Fibroblast of mammary gland (primary cell): ENCODE results near the gene RAD51C.
A peak's percentile ranks its signal among the peaks of the same experiment; 100 is the strongest.
"Not testable (repeated sequence)": the region's sequence is repeated elsewhere in the genome, so short reads cannot be mapped to it uniquely, and the experiment has no call there.

Source experiments
- DNase-seq: peaks from one replicate; pipeline ENCODE4 v3.0.0-alpha.2; 2010; ENCODE audit warnings: low read depth
- H3K4me3 ChIP-seq: 2 replicates; pipeline ENCODE4 v1.5.1; 2011; ENCODE audit warnings: low read depth, mild to moderate bottlenecking, low read length, moderate library complexity; ENCODE audit not compliant: control insufficient read depth
- TF ChIP-seq, protein P1 (sequence below): conservative IDR thresholded peaks from 2 replicates; pipeline ENCODE4 v1.5.1; 2011; ENCODE audit warnings: low read depth, low read length, inconsistent platforms; ENCODE audit not compliant: control insufficient read depth, insufficient read depth

RAD51C gene

DNA sequence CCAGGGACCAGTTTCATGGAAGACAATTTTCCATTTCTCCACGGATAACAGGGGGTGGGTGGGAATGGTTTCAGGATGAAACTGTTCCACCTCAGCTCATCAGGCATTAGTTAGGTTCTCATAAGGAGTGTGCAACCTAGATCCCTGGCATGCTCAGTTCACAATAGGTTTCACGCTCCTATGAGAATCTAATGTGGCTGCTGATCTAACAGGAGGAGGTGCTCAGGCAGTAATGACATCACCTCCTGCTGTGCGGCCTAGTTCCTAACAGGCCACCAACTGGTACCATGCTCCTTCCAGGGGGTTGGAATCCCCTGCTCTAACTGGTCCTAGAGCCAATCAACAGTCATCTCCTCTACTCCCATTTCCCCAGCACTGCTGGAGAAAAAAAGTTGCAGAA is 20.4 kb upstream of the RAD51C start:
- H3K4me3 ChIP-seq: no peak overlapping the region
- TF ChIP-seq, protein P1, sequence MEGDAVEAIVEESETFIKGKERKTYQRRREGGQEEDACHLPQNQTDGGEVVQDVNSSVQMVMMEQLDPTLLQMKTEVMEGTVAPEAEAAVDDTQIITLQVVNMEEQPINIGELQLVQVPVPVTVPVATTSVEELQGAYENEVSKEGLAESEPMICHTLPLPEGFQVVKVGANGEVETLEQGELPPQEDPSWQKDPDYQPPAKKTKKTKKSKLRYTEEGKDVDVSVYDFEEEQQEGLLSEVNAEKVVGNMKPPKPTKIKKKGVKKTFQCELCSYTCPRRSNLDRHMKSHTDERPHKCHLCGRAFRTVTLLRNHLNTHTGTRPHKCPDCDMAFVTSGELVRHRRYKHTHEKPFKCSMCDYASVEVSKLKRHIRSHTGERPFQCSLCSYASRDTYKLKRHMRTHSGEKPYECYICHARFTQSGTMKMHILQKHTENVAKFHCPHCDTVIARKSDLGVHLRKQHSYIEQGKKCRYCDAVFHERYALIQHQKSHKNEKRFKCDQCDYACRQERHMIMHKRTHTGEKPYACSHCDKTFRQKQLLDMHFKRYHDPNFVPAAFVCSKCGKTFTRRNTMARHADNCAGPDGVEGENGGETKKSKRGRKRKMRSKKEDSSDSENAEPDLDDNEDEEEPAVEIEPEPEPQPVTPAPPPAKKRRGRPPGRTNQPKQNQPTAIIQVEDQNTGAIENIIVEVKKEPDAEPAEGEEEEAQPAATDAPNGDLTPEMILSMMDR: no peak
- no peak for DNase-seq

- TF ChIP-seq, protein P1: no peak
- no peak overlapping the region for H3K4me3 ChIP-seq
- peak; percentile 68 for DNase-seq
Measured at GRCh38 chr17:58677194-58677880, 15.1 kb upstream of the RAD51C start.

DNA sequence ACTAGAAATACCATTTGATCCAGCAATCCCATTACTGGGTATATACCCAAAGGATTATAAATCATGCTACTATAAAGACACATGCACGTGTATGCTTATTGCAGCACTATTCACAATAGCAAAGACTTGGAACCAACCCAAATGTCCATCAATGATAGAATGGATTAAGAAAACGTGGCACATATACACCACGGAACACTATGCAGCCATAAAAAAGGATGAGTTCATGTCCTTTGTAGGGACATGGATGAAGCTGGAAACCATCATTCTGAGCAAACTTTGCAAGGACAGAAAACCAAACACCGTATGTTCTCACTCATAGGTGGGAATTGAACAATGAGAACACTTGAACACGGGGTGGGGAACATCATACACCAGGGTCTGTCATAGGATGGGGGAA is 14.1 kb upstream of the RAD51C start:
- not testable (repeated sequence) for DNase-seq, H3K4me3 ChIP-seq

DNA sequence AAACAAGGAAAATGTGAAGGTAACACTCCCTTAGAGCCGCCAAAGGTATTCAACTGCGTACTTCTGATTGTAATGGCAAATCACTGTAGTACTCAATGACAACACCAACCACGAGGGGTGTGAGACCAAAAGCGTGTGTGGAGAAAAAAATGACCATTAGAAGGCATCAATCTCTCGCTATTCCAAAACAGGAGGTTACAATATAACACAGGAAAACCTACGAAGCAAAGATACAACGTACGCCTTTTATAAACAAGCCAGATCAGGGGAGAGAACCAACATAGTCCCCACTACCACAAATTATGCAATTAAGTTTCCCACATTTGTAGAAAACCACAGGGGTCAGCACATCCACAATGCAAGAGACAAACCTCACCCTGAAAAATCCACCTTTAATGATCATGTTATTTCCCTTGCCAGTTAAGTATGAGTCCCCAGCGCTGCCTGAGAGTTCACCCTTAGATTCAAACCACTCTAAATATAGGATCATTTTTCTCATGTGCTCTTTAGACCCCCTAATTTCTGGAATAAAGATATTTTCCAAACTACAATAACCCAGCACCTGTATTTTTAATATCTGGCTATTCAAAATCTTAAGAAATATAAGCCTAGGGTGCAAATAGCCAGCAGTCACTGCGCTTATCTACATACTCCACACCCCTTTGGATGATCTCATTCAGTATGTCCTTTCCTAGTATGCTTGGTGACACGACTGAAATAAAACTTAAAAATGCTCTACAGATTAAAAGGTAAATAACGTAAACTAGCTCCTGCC is 13.0 kb upstream of the RAD51C start:
- H3K4me3 ChIP-seq: no peak overlapping the region
- DNase-seq: peak; percentile 66
- TF ChIP-seq, protein P1: no peak

DNA sequence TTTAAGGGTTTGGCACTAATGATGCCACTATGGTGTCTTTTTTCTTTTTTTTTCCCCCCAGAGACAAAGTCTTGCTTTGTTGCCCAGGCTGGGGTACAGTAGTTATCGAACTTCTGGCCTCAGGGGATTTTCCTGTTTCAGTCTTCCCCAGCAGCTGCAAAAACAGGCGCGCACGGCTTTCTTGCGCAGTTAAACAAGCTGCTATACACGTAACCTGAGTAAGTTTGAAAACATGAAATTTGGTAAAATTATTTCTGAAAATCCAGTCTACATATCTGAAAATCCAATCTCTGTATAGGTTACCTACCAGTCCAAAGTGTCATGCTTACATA is 12.4 kb upstream of the RAD51C start:
- TF ChIP-seq, protein P1: no peak
- no peak overlapping the region for H3K4me3 ChIP-seq
- DNase-seq: no peak

DNA sequence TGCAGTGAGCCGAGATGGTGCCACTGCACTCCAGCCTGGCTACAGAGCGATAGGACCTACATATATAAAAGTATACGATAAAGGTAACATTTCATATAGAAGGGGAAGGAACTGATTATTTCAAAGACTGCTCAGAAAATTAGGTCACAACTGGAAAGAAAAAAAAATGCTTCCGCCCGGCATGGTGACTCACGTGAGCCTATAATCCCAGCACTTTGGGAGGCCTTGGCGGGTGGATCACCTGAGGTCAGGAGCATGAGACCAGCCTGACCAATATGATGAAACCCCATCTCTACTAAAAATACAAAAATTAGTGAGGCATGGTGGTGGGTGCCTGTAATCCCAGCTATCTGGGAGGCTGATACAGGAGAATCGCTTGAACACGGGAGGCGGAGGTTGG is 8.4 kb upstream of the RAD51C start:
- TF ChIP-seq, protein P1: no peak
- DNase-seq: no peak
- H3K4me3 ChIP-seq: no peak overlapping the region

GRCh38 chr17:58684462-58684861 is 7.9 kb upstream of the RAD51C start:
- not testable (repeated sequence) for H3K4me3 ChIP-seq, DNase-seq
